Effector CD4-positive, alpha-beta T cell (primary cell): Measurements from ENCODE around the gene DTX4.
"Not testable (repeated sequence)": the region's sequence is repeated elsewhere in the genome, so short reads cannot be mapped to it uniquely, and the experiment has no call there.

Experiments
- DNase-seq: peaks from one replicate; pipeline ENCODE4 v3.0.0-alpha.2; 2020
- total RNA-seq: gene quantifications from one replicate; lab custom pipeline; 2026; lab: John Stamatoyannopoulos, UW

DTX4 gene
- total RNA-seq: 1.3 reads per million

GRCh38 chr11:59171508-59172322 is at the start of gene DTX4:
Gene DTX4 (plus strand): TSS chr11:59172132. CDS start chr11:59172596, 464 bp downstream.
- peak; percentile 85 for DNase-seq

DNA sequence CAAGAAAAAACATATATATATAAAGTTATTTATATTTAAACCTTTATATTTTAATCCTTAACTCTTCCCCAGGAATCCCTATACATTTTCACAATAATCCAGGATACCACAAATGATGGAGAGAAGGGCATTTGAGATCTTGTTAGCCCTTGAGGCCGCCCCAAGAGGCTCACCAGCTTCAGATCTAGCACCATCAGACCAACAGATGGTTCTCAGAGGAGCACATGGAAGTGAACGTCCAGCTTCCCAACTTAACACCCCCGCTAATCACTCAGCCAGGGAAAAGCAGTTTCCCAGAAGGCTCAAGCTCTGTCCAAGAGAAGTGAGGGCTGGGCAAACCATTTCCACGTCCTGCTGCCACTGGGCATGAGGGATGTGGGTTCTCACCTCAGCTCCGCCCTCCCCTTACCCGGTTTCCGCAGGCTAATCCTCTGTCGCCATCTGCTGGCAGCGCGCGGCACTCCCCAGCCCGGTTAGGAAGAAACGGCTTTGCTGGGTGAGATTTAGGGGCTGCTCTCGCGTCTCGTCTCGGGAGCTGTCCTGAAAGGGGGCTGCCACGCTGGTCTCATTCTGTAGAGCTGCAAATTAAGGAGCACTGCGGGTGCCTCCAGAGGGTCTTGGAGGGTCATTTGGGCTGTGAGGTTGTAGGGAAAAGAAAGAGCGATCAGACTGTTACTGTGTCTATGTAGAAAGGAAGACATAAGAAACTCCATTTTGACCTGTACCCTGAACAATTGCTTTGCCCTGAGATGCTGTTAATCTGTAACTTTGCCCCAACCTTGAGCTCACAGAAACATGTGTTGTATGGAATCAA is 36.1 kb upstream of the DTX4 start:
- peak; percentile 84 for DNase-seq

GRCh38 chr11:59136551-59136950 is 35.4 kb upstream of the DTX4 start:
- not testable (repeated sequence) for DNase-seq

DNA sequence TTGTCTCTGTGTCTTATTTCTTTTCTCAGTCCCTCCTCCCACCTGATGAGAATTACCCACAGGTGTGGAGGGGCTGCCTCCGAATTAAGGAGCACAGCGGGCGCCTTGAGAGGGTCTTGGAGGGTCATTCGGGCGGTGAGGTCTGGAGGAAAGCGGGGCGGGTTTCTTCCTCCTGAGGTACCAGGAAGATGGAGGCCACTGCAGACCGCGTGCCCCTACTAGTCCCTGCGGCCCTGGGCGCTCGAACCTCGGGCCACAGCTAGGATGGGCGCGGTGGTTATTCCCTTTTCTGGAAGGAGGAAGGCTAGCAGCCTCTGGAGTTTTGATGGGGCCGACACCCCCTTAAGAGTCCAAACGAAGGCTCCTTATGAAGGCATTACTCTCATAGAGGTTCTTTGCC is 34.7 kb upstream of the DTX4 start:
- no peak for DNase-seq

GRCh38 chr11:59138643-59139042 is 33.3 kb upstream of the DTX4 start:
- DNase-seq: no peak

DNA sequence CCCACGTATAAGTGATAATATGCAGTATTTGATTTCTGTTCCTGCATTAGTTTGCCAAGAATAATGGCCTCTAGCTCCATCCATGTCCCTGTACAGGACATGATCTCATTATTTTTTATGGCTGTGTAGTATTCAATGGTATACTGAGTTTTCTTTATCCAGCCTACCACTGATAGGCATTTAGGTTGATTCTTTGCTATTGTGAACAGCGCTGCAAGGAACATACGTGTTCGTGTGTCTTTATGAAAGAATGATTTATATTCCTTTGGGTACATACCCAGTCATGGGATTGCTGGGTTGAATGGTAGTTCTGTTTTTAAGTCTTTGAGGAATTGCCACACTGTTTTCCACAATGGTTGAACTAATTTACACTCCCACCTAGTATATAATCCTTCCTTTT is 30.7 kb upstream of the DTX4 start:
- no peak for DNase-seq

DNA sequence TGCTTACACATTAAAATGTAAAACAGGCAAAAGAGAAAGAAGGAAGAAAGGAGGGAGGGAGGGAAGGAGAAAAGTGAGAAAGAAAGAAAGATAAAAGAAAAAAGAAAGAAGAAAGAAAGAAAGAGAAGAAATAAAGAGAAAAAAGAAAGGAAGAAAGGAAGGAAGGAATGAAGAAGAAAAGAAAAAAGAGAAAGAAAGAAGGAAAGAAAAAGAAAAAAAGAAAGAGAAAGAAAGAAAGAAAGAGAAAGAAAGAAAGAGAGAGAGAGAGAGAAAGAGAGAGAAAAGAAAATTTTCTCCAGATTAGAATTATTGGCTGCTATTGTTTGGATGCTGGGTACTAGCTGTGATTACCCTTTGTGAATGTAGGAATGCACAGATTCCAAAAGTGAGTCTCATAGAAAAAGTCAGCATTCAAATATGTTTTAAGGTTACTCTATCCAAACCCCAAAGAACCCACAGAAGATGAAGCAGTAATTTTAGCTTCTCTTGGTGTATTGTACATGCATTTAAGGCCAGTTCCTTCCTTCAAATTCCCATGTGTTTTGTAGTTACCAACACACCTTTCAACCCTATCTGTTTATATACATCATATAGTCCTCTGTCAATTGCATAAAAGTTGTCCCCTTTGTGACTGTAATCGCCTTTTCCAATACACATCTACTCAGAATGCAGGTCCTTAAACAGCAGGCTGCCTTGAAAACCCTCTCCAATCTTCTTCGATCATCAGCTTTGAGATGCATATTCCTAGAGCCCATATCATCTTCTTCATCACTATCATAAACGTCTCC is 30.1 kb upstream of the DTX4 start:
- no peak for DNase-seq

DNA sequence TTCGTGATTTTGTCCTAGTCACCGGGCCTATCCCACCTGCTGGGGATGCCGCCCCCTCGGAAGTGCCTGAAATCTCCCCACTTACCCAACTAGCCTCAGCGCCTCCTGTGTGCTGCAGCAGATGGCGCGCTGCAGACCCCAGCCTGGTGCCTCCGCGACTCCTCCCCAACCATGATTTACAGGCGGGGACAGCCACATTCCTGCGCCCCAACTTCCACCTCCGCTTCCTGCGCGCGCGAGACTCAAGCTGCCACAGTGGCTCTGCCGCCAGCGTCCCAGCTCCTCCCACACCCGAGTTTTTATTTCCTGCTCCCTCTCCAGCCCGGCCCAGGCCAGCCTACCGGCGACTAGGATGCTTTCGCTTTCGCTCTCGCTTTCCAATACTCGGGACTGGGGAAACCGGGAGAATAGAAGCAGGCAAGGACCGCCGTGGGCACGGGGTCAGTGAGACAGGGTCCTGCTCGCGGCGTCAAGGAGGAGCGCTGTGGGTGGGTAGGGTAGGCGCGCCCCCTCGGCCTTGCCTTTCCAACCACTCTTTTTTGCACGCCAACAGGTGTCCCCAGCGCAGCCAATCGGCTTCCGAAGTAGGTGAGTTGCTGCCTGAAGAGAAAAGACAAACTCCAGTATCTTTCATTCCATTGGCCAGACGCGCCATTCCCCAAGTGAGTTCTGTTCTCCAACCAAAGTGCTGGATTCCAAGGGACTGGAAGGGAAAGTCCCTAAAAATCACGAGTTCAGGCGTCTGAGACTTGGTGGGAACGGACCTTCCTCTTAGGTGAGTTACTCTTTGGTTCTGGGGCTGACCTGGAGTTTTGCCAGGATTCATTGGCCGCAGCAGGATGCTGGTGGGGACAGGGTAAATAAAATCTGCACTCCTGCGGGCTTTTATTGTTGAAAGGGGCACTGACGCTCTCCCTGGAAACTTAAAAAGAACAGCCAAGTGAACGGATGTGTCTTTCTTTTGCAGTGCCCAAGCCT is 29.1 kb upstream of the DTX4 start, which contains the start of gene FAM111A:
TSS of gene FAM111A (plus strand) at position 327 of the 978 bp plus-strand sequence. CDS start 6,017 bp downstream, outside the sequence.
- DNase-seq: peak; percentile 84

DNA sequence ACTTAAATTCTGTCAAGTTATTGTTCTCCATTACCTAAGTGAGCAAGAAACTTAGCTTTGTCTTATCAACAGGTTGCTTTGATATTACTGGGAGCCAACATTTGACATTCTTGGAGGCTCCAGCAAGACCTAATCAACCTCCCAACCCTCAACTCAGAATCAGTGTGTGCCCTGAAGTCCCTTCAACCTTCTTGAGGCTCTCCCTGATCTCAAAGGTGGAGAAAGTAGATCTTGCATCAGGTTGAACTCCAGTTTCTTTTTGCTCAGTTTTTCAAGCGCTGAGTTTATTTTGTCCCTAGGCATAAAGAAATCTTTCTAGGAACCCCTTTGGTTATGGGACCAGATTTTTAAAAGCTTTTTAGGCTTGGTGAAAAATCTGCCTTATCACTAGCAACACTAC is 27.8 kb upstream of the DTX4 start:
- DNase-seq: no peak

DNA sequence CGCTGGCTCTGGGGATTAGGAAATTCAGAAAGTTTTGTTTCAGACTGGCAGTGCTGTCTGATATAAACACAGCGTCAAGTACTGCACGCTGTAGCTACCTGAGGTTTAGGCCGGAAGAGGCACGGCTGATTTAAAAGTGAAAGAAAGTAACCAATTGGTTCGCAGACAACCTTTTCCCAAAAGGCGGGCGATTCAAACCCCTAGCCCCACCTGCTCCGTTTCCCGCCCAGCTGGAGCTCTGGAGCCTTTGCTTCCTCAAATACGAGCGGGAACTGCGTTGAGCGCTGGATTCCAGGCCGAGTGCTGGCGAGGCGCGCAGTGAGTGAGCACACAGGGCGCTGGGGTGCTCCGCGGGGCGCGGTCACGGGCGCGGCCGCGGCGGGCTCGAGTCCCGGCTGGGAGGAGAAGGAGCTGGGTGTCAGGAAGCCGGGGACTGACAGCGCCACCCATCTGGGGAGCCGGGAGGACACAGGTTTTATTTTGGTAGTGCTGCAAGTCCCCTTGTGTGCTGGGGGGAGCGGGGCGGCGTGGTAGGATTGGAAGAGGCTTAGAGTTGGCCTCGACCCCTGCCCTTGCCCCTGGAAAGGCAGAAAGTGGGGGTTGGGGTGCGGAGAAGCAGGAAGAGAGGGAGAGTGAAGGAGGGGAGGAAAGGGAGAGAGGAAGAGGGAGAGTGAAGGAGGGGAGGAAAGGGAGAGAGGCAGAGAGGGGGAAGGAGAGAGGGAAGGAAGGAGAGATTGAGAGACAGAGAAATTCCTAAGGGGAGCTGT is 27.2 kb upstream of the DTX4 start:
- peak; percentile 64 for DNase-seq

DNA sequence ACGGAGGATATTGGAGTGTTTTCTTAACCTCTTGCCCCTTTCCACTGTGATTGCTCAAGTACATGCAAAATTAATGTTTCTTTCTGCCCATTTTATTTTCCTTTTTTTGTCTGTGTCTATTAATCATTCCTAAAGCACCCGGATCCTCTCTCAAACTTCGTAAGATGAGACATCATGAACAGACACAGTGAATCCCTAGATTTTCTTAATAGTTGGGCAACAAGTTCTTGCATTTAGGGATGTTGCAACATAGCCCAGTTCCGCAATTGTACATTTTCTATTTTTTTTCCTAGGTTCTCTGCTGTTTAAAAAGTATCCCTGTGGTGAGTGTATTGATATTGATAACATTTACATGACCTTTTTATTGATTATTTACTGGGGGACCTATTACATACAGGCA is 26.4 kb upstream of the DTX4 start:
- no peak for DNase-seq

GRCh38 chr11:59151761-59152160 is 20.2 kb upstream of the DTX4 start:
- no peak for DNase-seq

- DNase-seq: no peak
Observed at GRCh38 chr11:59152312-59152951, 19.5 kb upstream of the DTX4 start.

DNA sequence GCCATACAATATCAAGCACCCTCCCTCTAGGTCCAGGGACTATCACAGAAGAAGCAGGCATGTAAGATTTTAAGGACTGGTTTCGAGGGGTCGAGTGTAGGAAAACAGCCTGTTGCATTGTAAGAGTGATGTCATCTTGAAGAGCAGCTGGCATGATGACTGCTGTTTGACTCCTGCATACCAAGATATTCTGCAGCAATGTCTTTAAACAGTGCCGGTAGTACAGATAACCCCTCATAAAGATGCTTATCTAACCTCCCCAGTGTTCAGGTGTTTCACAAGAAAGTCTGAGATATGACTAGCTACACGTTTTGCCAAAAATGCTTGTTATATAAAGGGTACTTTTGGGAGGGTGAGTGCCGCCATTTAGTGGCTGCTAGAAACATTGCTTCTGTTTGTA is 17.3 kb upstream of the DTX4 start:
- no peak for DNase-seq

DNA sequence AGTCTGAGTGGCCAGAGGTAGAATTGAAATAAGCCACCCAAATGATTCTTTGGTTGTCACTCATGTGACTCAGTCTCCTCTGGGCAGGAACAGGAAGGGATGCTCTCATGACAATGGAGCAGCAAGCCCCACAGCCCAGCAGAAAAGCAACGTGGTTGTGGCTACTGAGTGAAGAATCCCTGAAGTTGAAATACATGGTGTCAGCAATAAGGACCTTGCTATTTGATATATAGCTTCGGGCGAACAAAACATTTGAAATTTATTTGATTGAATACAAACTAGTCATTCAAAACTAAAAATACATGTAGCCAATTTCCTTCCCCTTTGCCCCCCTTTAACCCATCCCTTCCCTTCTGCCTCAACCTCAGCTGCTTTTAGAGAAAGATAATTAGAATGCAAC is 14.5 kb upstream of the DTX4 start:
- DNase-seq: no peak

- peak; percentile 56 for DNase-seq
Observed at GRCh38 chr11:59158206-59159068, 13.5 kb upstream of the DTX4 start.

- DNase-seq: no peak
Observed at GRCh38 chr11:59164028-59164427, 7.9 kb upstream of the DTX4 start.

DNA sequence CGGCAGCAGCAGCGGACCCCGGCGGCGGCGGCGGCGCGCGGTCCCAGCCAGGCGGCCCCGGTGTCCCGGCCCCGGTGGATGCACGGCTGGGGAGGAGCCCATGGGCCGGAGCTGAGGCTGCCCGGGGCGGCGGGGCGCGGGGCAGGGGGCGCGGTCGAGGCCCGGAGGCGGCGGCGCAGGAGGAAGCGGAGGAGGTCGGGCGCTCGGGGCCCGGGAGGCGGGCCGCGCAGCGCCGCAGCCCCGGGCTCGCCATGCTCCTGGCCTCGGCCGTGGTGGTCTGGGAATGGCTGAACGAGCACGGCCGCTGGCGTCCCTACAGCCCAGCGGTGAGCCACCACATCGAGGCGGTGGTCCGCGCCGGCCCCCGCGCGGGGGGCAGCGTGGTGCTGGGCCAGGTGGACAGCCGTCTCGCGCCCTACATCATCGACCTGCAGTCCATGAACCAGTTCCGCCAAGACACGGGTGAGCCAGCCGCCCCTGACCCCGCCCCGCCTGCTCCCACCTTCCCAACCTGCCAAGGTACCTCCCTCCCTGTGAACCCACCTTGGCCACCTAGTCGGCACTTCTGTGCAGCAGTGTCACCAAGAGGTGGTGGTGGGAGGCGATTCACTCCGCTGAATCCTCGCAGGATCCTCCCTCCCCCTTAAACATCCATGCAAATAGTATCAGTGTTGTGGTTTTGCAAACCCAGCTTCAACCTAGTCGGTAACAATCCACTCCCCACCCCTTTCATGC is 580 bp downstream of the DTX4 start:
- peak; percentile 21 for DNase-seq
